Tibial nerve (tissue), 3 donors: ENCODE measurements around the gene OCIAD2.

Experiments
- CTCF ChIP-seq, 5 experiments: fragments of 200-600 bp in 3 of 5; fragments of 450-650 bp in 2 of 5; sonication (generic) in 3 of 5; IDR thresholded peaks; one replicate each; pipeline ENCODE4 v1.5.1; 2016 to 2019; ENCODE audit warnings: antibody characterized with exemption in 5 of 5, mild to moderate bottlenecking in 3 of 5, moderate library complexity in 2 of 5
- POLR2A ChIP-seq, 2 donors: fragments of 450-650 bp; IDR thresholded peaks; one replicate each; pipeline ENCODE4 v1.6.1; 2017; ENCODE audit warnings: antibody characterized with exemption in 2 of 2, mild to moderate bottlenecking in 2 of 2, moderate library complexity in 2 of 2

- no peak for TF ChIP-seq CTCF (IDR thresholded peaks at IDR 0.05)
- no peak for TF ChIP-seq POLR2A (IDR thresholded peaks at IDR 0.05)
Observed at GRCh38 chr4:48841045-48841827, 65.3 kb downstream of the OCIAD2 start.
